GM10248 (cell line): ENCODE data around the gene IBSP.
A peak's percentile ranks its signal among the peaks of the same experiment; 100 is the strongest.

Experiments
- CTCF ChIA-PET: fragments of 300-600 bp; sonication (Branson Sonifier 250); formaldehyde crosslinking; extraction: SDS; loops from one replicate; lab custom pipeline; 2021; ENCODE audit warnings: antibody characterized with exemption; lab: Yijun Ruan, JAX
- POLR2A ChIA-PET: fragments of 350-650 bp; sonication (Branson Sonifier 250); formaldehyde crosslinking; extraction: SDS; loops from one replicate; lab custom pipeline; 2020; ENCODE audit warnings: antibody characterized with exemption; lab: Yijun Ruan, JAX
- DNase-seq: peaks from one replicate; pipeline ENCODE4 v3.0.0; 2012; ENCODE audit errors: extremely low spot score
- TF ChIP-seq, protein P1 (sequence below): IDR thresholded peaks from 2 replicates; pipeline ENCODE4 v1.5.1; 2012; ENCODE audit warnings: mild to moderate bottlenecking, low read depth; ENCODE audit errors: extremely low read depth, missing control alignments, control extremely low read depth

IBSP gene

DNA sequence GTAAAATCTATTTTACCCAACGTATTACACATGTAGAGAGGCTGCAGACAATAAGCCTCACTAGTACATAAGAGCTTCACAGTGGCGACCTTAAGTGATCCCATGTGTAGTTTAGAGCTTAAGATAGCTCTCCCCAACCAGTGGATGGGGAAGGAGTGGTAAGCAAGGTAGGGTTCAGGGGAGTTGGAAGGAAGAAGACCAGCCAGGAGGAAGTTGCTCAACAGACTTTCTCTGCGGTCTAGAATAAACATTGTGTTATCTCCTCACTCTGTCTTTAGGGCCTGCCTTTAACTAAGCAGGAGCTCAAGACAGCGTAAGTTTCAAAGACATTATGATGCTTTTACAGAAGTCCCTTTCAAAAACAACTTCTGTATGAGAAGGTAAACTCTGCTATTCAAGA lies 50.3 kb downstream of the IBSP start:
- TF ChIP-seq, protein P1, sequence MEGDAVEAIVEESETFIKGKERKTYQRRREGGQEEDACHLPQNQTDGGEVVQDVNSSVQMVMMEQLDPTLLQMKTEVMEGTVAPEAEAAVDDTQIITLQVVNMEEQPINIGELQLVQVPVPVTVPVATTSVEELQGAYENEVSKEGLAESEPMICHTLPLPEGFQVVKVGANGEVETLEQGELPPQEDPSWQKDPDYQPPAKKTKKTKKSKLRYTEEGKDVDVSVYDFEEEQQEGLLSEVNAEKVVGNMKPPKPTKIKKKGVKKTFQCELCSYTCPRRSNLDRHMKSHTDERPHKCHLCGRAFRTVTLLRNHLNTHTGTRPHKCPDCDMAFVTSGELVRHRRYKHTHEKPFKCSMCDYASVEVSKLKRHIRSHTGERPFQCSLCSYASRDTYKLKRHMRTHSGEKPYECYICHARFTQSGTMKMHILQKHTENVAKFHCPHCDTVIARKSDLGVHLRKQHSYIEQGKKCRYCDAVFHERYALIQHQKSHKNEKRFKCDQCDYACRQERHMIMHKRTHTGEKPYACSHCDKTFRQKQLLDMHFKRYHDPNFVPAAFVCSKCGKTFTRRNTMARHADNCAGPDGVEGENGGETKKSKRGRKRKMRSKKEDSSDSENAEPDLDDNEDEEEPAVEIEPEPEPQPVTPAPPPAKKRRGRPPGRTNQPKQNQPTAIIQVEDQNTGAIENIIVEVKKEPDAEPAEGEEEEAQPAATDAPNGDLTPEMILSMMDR = no peak
- ChIA-PET CTCF (interaction anchor here (0.7 to 7.7 kb wide), 28 partner anchors 10 to 496 kb away, joined by 3 to 115 read pairs (median 3); no protein-coding TSS in a partner anchor), POLR2A (interaction anchor here (0.7 kb wide), 1 partner anchor 22 kb away, joined by 3 read pairs; no protein-coding TSS in a partner anchor)
- DNase-seq = no peak

GRCh38 chr4:87851332-87851731 lies 52.0 kb downstream of the IBSP start:
- CTCF ChIA-PET = interaction anchor here (0.6 to 7.7 kb wide), 3 partner anchors 8 to 361 kb away, joined by 3 to 115 read pairs (median 24); no protein-coding TSS in a partner anchor
- DNase-seq = no peak
- TF ChIP-seq, protein P1 = no peak
- POLR2A ChIA-PET = no interaction called here

GRCh38 chr4:87851953-87852352 lies 52.6 kb downstream of the IBSP start:
- TF ChIP-seq, protein P1 = no peak
- ChIA-PET CTCF (interaction anchor here (1.1 to 7.7 kb wide), 9 partner anchors 8 to 663 kb away, joined by 3 to 115 read pairs (median 6); no protein-coding TSS in a partner anchor), POLR2A (no interaction called here)
- DNase-seq = no peak

DNA sequence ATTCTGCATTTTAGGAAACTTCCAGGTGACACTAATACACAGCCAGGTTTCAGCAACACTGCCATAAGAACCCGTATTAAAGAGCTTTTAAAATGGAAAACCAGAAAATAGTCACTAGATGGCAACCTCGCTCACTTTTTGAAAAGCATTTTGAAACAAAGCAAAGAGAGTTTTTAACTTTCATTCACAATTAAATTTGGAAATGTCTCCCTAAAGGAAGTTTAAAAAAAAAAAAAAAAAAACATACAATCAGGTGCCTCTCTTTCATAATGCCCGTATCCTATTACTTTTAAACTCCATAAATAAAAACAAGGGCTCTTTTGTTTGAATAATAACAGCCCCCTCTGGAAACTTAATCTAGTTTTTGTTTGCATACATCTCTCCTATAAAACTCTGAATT lies 53.8 kb downstream of the IBSP start:
- ChIA-PET POLR2A (no interaction called here), CTCF (interaction anchor here (0.7 to 7.7 kb wide), 17 partner anchors 9 to 662 kb away, joined by 3 to 115 read pairs (median 4); no protein-coding TSS in a partner anchor)
- DNase-seq = peak; percentile 29
- TF ChIP-seq, protein P1 = peak; percentile 31

GRCh38 chr4:87853891-87854290 lies 54.5 kb downstream of the IBSP start:
- CTCF ChIA-PET = interaction anchor here (1.5 to 7.7 kb wide), 5 partner anchors 8 to 358 kb away, joined by 4 to 115 read pairs (median 6); no protein-coding TSS in a partner anchor
- DNase-seq = no peak
- POLR2A ChIA-PET = no interaction called here
- TF ChIP-seq, protein P1 = no peak

DNA sequence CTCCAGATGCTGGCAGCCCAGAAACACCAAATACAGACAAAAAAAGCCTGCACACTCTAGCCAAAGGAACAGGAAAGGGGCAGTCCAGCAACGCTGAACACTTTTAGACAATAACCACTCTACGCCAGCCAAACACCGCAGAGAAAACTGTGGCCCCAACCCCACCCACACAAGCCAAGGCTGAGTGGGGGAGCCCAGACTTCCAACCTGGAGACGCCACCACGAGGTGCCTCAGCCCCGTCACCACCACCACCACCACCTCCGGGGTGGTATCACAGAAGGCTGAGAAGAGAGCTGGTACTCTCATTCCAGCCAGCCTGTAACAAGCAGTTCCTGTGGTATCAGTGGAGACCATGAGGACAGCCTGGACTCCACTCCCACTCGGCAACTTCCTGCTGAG lies 56.2 kb downstream of the IBSP start:
- TF ChIP-seq, protein P1 = no peak
- POLR2A ChIA-PET = no interaction called here
- DNase-seq = no peak
- CTCF ChIA-PET = interaction anchor here (1.3 kb wide), 1 partner anchor 18 kb away, joined by 6 read pairs; no protein-coding TSS in a partner anchor
